ENCODE results near the gene TRIM5. TPM values are rescaled to one million over a fixed set of nuclear protein-coding genes. Genes with fewer than 3 reads are reported as not detected.
A peak's percentile ranks its signal among the peaks of the same experiment; 100 is the strongest.

TRIM5 gene
- polyA plus RNA-seq, 3 donors, result 9.4 to 14.4 (median 10.6) TPM

- DNase-seq, result peak in 2 of 3 donors; percentile 14 to 15
- no peak for TF ChIP-seq CTCF (IDR thresholded peaks at IDR 0.05)
- Histone ChIP-seq H3K27ac (ENCODE audit: low read depth in 1 of 2, low read length in 2 of 2) (peak overlapping the region; percentile 81 to 92), H3K27me3 (ENCODE audit: control insufficient read depth in 2 of 2, insufficient read depth in 2 of 2, low read length in 2 of 2) (no peaks in the 10 kb centered on the region), H3K9ac (ENCODE audit: insufficient read depth, low read length, poor library complexity, severe bottlenecking) (peak overlapping the region; percentile 73), H3K4me1 (ENCODE audit: control insufficient read depth in 1 of 2, insufficient read depth in 2 of 2, low read length in 2 of 2) (peaks cover 35 to 37% of the 10 kb centered on the region in 2 donors), H3K9me3 (replicated peaks in 1 of 2; ENCODE audit: control insufficient read depth in 1 of 2, insufficient read depth in 1 of 2, low read length in 2 of 2) (no peaks in the 10 kb centered on the region), H2AFZ (ENCODE audit: insufficient read depth, low read depth, low read length, poor library complexity, severe bottlenecking) (peak overlapping the region; percentile 58), H4K20me1 (ENCODE audit: insufficient read depth, low read length) (peaks cover 28% of the 10 kb centered on the region), H3K79me2 (ENCODE audit: insufficient read depth, low read length) (peaks cover 78% of the 10 kb centered on the region), H3K36me3 (replicated peaks in 1 of 2; ENCODE audit: control insufficient read depth in 1 of 2, insufficient read depth in 2 of 2, low read length in 2 of 2) (peaks cover 12 to 27% of the 10 kb centered on the region in 2 donors), H3K4me3 (replicated peaks in 1 of 3; ENCODE audit: low read depth in 2 of 3, low read length in 3 of 3) (peak overlapping the region; percentile 82 to 100 (median 83)), H3K4me2 (replicated peaks; ENCODE audit: extremely low read depth, low read length, poor library complexity, severe bottlenecking) (peak overlapping the region; percentile 94)
- Mint-ChIP-seq H3K4me3 (peak overlapping the region; percentile 90 to 97), H3K36me3 (peaks cover 13 to 21% of the 10 kb centered on the region in 2 donors), H3K27ac (peak overlapping the region; percentile 96 to 100 (median 99)), H3K9me3 (peaks cover 0 to 3% (median 0%) of the 10 kb centered on the region in 7 donors), H3K4me1 (peaks cover 47% of the 10 kb centered on the region), H3K27me3 (ENCODE audit: low read depth in 3 of 3) (no peaks in the 10 kb centered on the region)
- 4% methylated on average over 4 of the region's 5 CpGs for WGBS (ENCODE audit: insufficient coverage)
- intact Hi-C loops (cut with micrococcal nuclease), result loop anchor here in 1 of 2 donors (5.0 kb wide), 1 partner anchor 58 kb away; no protein-coding TSS in a partner anchor
Measured at GRCh38 chr11:5690736-5691135, 5.9 kb upstream of the TRIM5 start.

GRCh38 chr11:5690216-5690615 is 5.3 kb upstream of the TRIM5 start:
- Histone ChIP-seq H3K27me3 (ENCODE audit: control insufficient read depth in 2 of 2, insufficient read depth in 2 of 2, low read length in 2 of 2) (no peaks in the 10 kb centered on the region), H3K4me3 (replicated peaks in 1 of 3; ENCODE audit: low read depth in 2 of 3, low read length in 3 of 3) (peak overlapping the region; percentile 82 to 100 (median 83)), H3K9ac (ENCODE audit: insufficient read depth, low read length, poor library complexity, severe bottlenecking) (peak overlapping the region; percentile 73), H3K27ac (ENCODE audit: low read depth in 1 of 2, low read length in 2 of 2) (peak overlapping the region; percentile 81 to 92), H3K4me1 (ENCODE audit: control insufficient read depth in 1 of 2, insufficient read depth in 2 of 2, low read length in 2 of 2) (peaks cover 38 to 40% of the 10 kb centered on the region in 2 donors), H3K9me3 (replicated peaks in 1 of 2; ENCODE audit: control insufficient read depth in 1 of 2, insufficient read depth in 1 of 2, low read length in 2 of 2) (no peaks in the 10 kb centered on the region), H3K4me2 (replicated peaks; ENCODE audit: extremely low read depth, low read length, poor library complexity, severe bottlenecking) (peak overlapping the region; percentile 94), H3K36me3 (replicated peaks in 1 of 2; ENCODE audit: control insufficient read depth in 1 of 2, insufficient read depth in 2 of 2, low read length in 2 of 2) (peaks cover 8 to 22% of the 10 kb centered on the region in 2 donors), H2AFZ (ENCODE audit: insufficient read depth, low read depth, low read length, poor library complexity, severe bottlenecking) (peak overlapping the region; percentile 58), H4K20me1 (ENCODE audit: insufficient read depth, low read length) (peaks cover 23% of the 10 kb centered on the region), H3K79me2 (ENCODE audit: insufficient read depth, low read length) (peaks cover 73% of the 10 kb centered on the region)
- Mint-ChIP-seq H3K36me3 (peaks cover 12 to 17% of the 10 kb centered on the region in 2 donors), H3K27ac (peak overlapping the region; percentile 96 to 100 (median 99)), H3K27me3 (ENCODE audit: low read depth in 3 of 3) (no peaks in the 10 kb centered on the region), H3K4me3 (peak overlapping the region; percentile 90 to 97), H3K9me3 (peaks cover 0 to 3% (median 0%) of the 10 kb centered on the region in 7 donors), H3K4me1 (peaks cover 49% of the 10 kb centered on the region)
- intact Hi-C loops (cut with micrococcal nuclease), result loop anchor here in 1 of 2 donors (5.0 kb wide), 1 partner anchor 58 kb away; no protein-coding TSS in a partner anchor
- no CpG with 5 or more reads among the region's 5 CpGs for WGBS (ENCODE audit: insufficient coverage)
- no peak for TF ChIP-seq CTCF (IDR thresholded peaks at IDR 0.05)
- DNase-seq, result peak in 2 of 3 donors; percentile 38 to 41
